Lower lobe of right lung (tissue), 2 donors: ENCODE results near the gene NEDD9. TPM values are rescaled to one million over a fixed set of nuclear protein-coding genes. Genes with fewer than 3 reads are reported as not detected.

Experiments
- ATAC-seq, 2 donors: fragments of 200-7000 bp; cut with Tn5 transposase; one replicate each; pipeline ENCODE4 v1.9.1; 2020 to 2022; ENCODE audit warnings: mild to moderate bottlenecking in 2 of 2, moderate library complexity in 2 of 2
- DNase-seq: peaks from one replicate; pipeline ENCODE4 v3.0.0-alpha.2; 2020
- H3K27ac ChIP-seq: fragments of 200-600 bp; one replicate; pipeline ENCODE4 v1.8.0; 2022
- H3K27me3 ChIP-seq: fragments of 200-600 bp; one replicate; pipeline ENCODE4 v1.8.0; 2022; ENCODE audit warnings: low read depth
- H3K36me3 ChIP-seq: fragments of 200-600 bp; one replicate; pipeline ENCODE4 v1.8.0; 2022; ENCODE audit warnings: mild to moderate bottlenecking
- H3K4me1 ChIP-seq: fragments of 200-600 bp; one replicate; pipeline ENCODE4 v1.8.0; 2022
- H3K4me3 ChIP-seq: fragments of 200-600 bp; one replicate; pipeline ENCODE4 v1.8.0; 2022; ENCODE audit warnings: mild to moderate bottlenecking
- H3K9me3 ChIP-seq: fragments of 200-600 bp; one replicate; pipeline ENCODE4 v1.8.0; 2022
- intact Hi-C: fragments of 100-400 bp; cut with DNase I; formaldehyde crosslinking; loops from one replicate; pipeline ENCODE4 v1.11.0; 2022
- total RNA-seq: library from RNA; stranded (reverse); fragmentation: NEBNext Ultra II Directional; extraction: Animal tissue kit (Norgen Biotek cat#: 25700); gene quantifications from one replicate; pipeline ENCODE4 v1.2.1, GENCODE V29; 2021
- TF ChIP-seq, protein P1 (sequence below): fragments of 200-600 bp; IDR thresholded peaks from one replicate; pipeline ENCODE4 v1.8.0; 2022; ENCODE audit warnings: antibody characterized with exemption, mild to moderate bottlenecking
- donor health status: DM: no; HTN: yes; CAD: no; lungs with severe emphysema.

NEDD9 gene
- total RNA-seq, 1 donor from 2014 or later = 127 TPM

- H3K27ac ChIP-seq = no peak overlapping the region
- TF ChIP-seq, protein P1, sequence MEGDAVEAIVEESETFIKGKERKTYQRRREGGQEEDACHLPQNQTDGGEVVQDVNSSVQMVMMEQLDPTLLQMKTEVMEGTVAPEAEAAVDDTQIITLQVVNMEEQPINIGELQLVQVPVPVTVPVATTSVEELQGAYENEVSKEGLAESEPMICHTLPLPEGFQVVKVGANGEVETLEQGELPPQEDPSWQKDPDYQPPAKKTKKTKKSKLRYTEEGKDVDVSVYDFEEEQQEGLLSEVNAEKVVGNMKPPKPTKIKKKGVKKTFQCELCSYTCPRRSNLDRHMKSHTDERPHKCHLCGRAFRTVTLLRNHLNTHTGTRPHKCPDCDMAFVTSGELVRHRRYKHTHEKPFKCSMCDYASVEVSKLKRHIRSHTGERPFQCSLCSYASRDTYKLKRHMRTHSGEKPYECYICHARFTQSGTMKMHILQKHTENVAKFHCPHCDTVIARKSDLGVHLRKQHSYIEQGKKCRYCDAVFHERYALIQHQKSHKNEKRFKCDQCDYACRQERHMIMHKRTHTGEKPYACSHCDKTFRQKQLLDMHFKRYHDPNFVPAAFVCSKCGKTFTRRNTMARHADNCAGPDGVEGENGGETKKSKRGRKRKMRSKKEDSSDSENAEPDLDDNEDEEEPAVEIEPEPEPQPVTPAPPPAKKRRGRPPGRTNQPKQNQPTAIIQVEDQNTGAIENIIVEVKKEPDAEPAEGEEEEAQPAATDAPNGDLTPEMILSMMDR = no peak
- ATAC-seq = peak; percentile 84 to 86
- no peaks in the 10 kb centered on the region for H3K4me1 ChIP-seq
- H3K4me3 ChIP-seq = no peak overlapping the region
- no peaks in the 10 kb centered on the region for H3K27me3 ChIP-seq
- DNase-seq = peak; percentile 84
- H3K9me3 ChIP-seq = no peaks in the 10 kb centered on the region
- intact Hi-C loops = loop anchor here (10.0 kb wide), 1 partner anchor 351 kb away; no protein-coding TSS in a partner anchor
- no peaks in the 10 kb centered on the region for H3K36me3 ChIP-seq
Observed at GRCh38 chr6:11143394-11144371, 88.8 kb downstream of the NEDD9 start.

DNA sequence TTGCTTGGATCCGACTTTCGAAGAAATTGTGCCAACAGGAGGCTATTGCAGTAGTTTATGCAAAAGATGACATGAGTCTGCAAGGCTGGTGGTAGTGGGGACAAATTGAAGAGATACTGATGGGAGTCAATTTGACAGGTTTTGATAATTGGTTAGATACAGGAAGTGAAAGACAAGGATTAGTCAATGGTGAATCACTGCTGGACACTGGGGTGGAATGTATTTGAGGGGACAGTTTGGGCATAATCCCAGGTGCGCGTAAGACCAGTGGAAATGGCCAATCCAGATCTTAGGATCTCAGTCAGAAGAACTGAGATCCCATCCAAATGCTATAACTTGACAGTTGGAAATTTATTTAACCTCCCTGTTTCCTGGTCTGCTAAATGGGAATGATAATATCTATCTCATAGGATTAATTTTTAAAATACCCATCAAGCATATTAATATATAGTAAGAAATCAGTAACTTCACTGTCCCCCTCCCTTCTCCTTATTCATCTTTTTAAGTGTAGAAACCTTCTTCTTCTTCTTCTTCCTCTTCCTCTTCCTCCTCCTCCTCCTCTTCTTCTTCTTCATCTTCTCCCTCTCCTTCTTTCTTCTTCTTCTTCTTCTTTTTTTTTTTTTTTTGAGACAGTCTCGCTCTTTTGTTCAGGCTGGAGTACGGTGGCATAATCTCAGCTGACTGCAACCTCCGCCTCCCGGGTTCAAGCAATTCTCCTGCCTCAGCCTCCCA, 90.0 kb downstream of the NEDD9 start:
- intact Hi-C loops = loop anchor here (10.0 kb wide), 1 partner anchor 352 kb away; no protein-coding TSS in a partner anchor
- DNase-seq (no peak), ATAC-seq (no peak)
- Histone ChIP-seq H3K4me3 (no peak overlapping the region), H3K27me3 (no peaks in the 10 kb centered on the region), H3K27ac (no peak overlapping the region), H3K36me3 (no peaks in the 10 kb centered on the region), H3K9me3 (no peaks in the 10 kb centered on the region), H3K4me1 (no peaks in the 10 kb centered on the region)
- TF ChIP-seq, protein P1 = no peak

DNA sequence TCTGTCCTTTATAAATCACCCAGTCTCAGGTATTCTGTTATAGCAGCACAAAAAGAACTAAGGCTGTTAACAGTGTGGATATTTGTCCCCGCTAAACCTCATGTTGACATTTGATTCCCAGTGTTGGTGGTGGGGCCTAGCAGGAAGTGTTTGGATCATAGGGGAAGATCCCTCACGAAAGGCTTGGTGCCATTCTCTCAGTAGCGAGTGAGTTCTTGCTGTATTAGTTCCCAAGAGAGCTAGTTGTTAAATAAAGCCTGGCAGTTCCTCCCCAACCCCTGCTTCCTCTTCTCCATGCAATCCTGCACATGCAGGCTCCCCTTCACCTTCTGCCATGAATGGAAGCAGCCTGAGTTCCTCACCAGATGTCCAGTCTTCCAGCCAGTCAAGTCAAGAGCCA, 91.2 kb downstream of the NEDD9 start:
- H3K36me3 ChIP-seq = no peaks in the 10 kb centered on the region
- H3K4me1 ChIP-seq = no peaks in the 10 kb centered on the region
- no peaks in the 10 kb centered on the region for H3K9me3 ChIP-seq
- TF ChIP-seq, protein P1 = no peak
- no peak overlapping the region for H3K4me3 ChIP-seq
- intact Hi-C loops = loop anchor here (10.0 kb wide), 1 partner anchor 354 kb away; no protein-coding TSS in a partner anchor
- H3K27ac ChIP-seq = no peak overlapping the region
- DNase-seq (no peak), ATAC-seq (no peak)
- no peaks in the 10 kb centered on the region for H3K27me3 ChIP-seq

GRCh38 chr6:11140056-11140455, 92.4 kb downstream of the NEDD9 start:
- H3K4me1 ChIP-seq = no peaks in the 10 kb centered on the region
- H3K36me3 ChIP-seq = peaks cover 5% of the 10 kb centered on the region
- DNase-seq (no peak), ATAC-seq (no peak)
- H3K4me3 ChIP-seq = no peak overlapping the region
- TF ChIP-seq, protein P1 = no peak
- no peaks in the 10 kb centered on the region for H3K9me3 ChIP-seq
- intact Hi-C loops = loop anchor here (10.0 kb wide), 1 partner anchor 355 kb away; no protein-coding TSS in a partner anchor
- no peaks in the 10 kb centered on the region for H3K27me3 ChIP-seq
- H3K27ac ChIP-seq = no peak overlapping the region

- Histone ChIP-seq H3K27ac (no peak overlapping the region), H3K4me1 (no peaks in the 10 kb centered on the region), H3K4me3 (no peak overlapping the region), H3K27me3 (no peaks in the 10 kb centered on the region), H3K9me3 (no peaks in the 10 kb centered on the region), H3K36me3 (peaks cover 13% of the 10 kb centered on the region)
- TF ChIP-seq, protein P1 = no peak
- intact Hi-C loops = no loop called here
- DNase-seq = no peak
- peak; percentile 9 to 31 for ATAC-seq
Observed at GRCh38 chr6:11139051-11139960, 93.2 kb downstream of the NEDD9 start.
